Activated CD4-positive, alpha-beta memory T cell treated with anti-CD3 and anti-CD28 coated beads, Interleukin-2, amount 10 ng/mL, durations not matched to agents 7 days and 5 days (primary cell): ENCODE measurements around the gene CDK7. TPM values are rescaled to one million over a fixed set of nuclear protein-coding genes. Genes with fewer than 3 reads are reported as not detected.

ENCODE experiments used
- CTCF ChIA-PET: fragments of 350-600 bp; sonication (Branson Sonifier 250); formaldehyde crosslinking; loops from one replicate; lab custom pipeline; 2021; ENCODE audit warnings: antibody characterized with exemption, inconsistent platforms; lab: Charles Lee
- POLR2A ChIA-PET: fragments of 350-600 bp; sonication (Branson Sonifier 250); formaldehyde crosslinking; loops from one replicate; lab custom pipeline; 2021; ENCODE audit warnings: antibody characterized with exemption; lab: Charles Lee
- DNase-seq: peaks from one replicate; pipeline ENCODE4 v3.0.0-alpha.2; 2020
- H3K27ac Mint-ChIP-seq: one replicate; pipeline ENCODE4 v1.8.0; 2021; ENCODE audit warnings: mild to moderate bottlenecking, mixed read lengths
- H3K27me3 Mint-ChIP-seq: one replicate; pipeline ENCODE4 v1.8.0; 2021; ENCODE audit warnings: mixed read lengths
- H3K36me3 Mint-ChIP-seq: one replicate; pipeline ENCODE4 v1.8.0; 2021; ENCODE audit warnings: low read depth, mixed read lengths
- H3K4me1 Mint-ChIP-seq: one replicate; pipeline ENCODE4 v1.8.0; 2021; ENCODE audit warnings: mixed read lengths
- H3K4me3 Mint-ChIP-seq: one replicate; pipeline ENCODE4 v1.8.0; 2021; ENCODE audit warnings: mild to moderate bottlenecking, mixed read lengths
- H3K9me3 Mint-ChIP-seq: one replicate; pipeline ENCODE4 v1.8.0; 2021; ENCODE audit warnings: mixed read lengths
- total RNA-seq, 2 experiments: library from RNA; stranded (reverse); gene quantifications; one replicate each; pipeline ENCODE4 v1.2.3, GENCODE V29; 2021

Gene CDK7
- total RNA-seq, 2 experiments from 2014 or later: 26.0 to 30.5 TPM

GRCh38 chr5:69276422-69277174, 41.9 kb downstream of the CDK7 start:
- DNase-seq: no peak
- Mint-ChIP-seq H3K4me1 (peaks cover 7% of the 10 kb centered on the region), H3K36me3 (peaks cover 45% of the 10 kb centered on the region), H3K27ac (no peak overlapping the region), H3K9me3 (no peaks in the 10 kb centered on the region), H3K4me3 (no peak overlapping the region), H3K27me3 (no peaks in the 10 kb centered on the region)
- POLR2A ChIA-PET: interaction anchor here (0.6 kb wide), 1 partner anchor 61 kb away, joined by 3 read pairs; no protein-coding TSS in a partner anchor
- CTCF ChIA-PET: interaction anchor here (0.5 kb wide), 1 partner anchor 94 kb away, joined by 3 read pairs; no protein-coding TSS in a partner anchor

- CTCF ChIA-PET: interaction anchor here (1.1 kb wide), 1 partner anchor 7 kb away, joined by 3 read pairs; no protein-coding TSS in a partner anchor
- DNase-seq: no peak
- Mint-ChIP-seq H3K36me3 (peaks cover 44% of the 10 kb centered on the region), H3K27me3 (no peaks in the 10 kb centered on the region), H3K4me3 (no peak overlapping the region), H3K9me3 (no peaks in the 10 kb centered on the region), H3K4me1 (no peaks in the 10 kb centered on the region), H3K27ac (no peak overlapping the region)
- POLR2A ChIA-PET: interaction anchor here (1.7 kb wide), 1 partner anchor 186 kb away, joined by 4 read pairs; the partner anchor contains the start of gene SLC30A5
Measured at GRCh38 chr5:69279517-69279916, 44.8 kb downstream of the CDK7 start.

GRCh38 chr5:69281114-69281513, 46.4 kb downstream of the CDK7 start:
- Mint-ChIP-seq H3K27ac (no peak overlapping the region), H3K4me3 (no peak overlapping the region), H3K36me3 (peaks cover 45% of the 10 kb centered on the region), H3K4me1 (no peaks in the 10 kb centered on the region), H3K9me3 (no peaks in the 10 kb centered on the region), H3K27me3 (no peaks in the 10 kb centered on the region)
- POLR2A ChIA-PET: no interaction called here
- CTCF ChIA-PET: no interaction called here
- DNase-seq: no peak

GRCh38 chr5:69284203-69284602, 49.5 kb downstream of the CDK7 start:
- Mint-ChIP-seq H3K9me3 (no peaks in the 10 kb centered on the region), H3K36me3 (peaks cover 32% of the 10 kb centered on the region), H3K4me3 (no peak overlapping the region), H3K4me1 (no peaks in the 10 kb centered on the region), H3K27me3 (no peaks in the 10 kb centered on the region), H3K27ac (no peak overlapping the region)
- DNase-seq: no peak
- POLR2A ChIA-PET: no interaction called here
- CTCF ChIA-PET: interaction anchor here (0.8 kb wide), 1 partner anchor 77 kb away, joined by 3 read pairs; no protein-coding TSS in a partner anchor

GRCh38 chr5:69285448-69286116, 50.9 kb downstream of the CDK7 start:
- Mint-ChIP-seq H3K4me1 (no peaks in the 10 kb centered on the region), H3K36me3 (peaks cover 21% of the 10 kb centered on the region), H3K27me3 (no peaks in the 10 kb centered on the region), H3K9me3 (no peaks in the 10 kb centered on the region), H3K27ac (no peak overlapping the region), H3K4me3 (no peak overlapping the region)
- no peak for DNase-seq
- CTCF ChIA-PET: interaction anchor here (0.9 kb wide), 1 partner anchor 12 kb away, joined by 3 read pairs; no protein-coding TSS in a partner anchor
- POLR2A ChIA-PET: no interaction called here

GRCh38 chr5:69288069-69288468, 53.4 kb downstream of the CDK7 start:
- no peaks in the 10 kb centered on the region for H3K4me1 Mint-ChIP-seq
- DNase-seq: no peak
- H3K27me3 Mint-ChIP-seq: no peaks in the 10 kb centered on the region
- ChIA-PET POLR2A (no interaction called here), CTCF (interaction anchor here (0.5 to 1.4 kb wide), 3 partner anchors 46 to 203 kb away, joined by 3 read pairs; no protein-coding TSS in a partner anchor)
- peaks cover 8% of the 10 kb centered on the region for H3K36me3 Mint-ChIP-seq
- no peak overlapping the region for H3K27ac Mint-ChIP-seq
- H3K9me3 Mint-ChIP-seq: no peaks in the 10 kb centered on the region
- no peak overlapping the region for H3K4me3 Mint-ChIP-seq

- no peaks in the 10 kb centered on the region for H3K9me3 Mint-ChIP-seq
- CTCF ChIA-PET: interaction anchor here (0.5 to 1.6 kb wide), 3 partner anchors 46 to 195 kb away, joined by 3 to 6 read pairs (median 3); partner anchors contain the start of gene SLC30A5
- no peak for DNase-seq
Measured at GRCh38 chr5:69288688-69289087, 54.0 kb downstream of the CDK7 start.

GRCh38 chr5:69292306-69292705, 57.6 kb downstream of the CDK7 start:
- Mint-ChIP-seq H3K4me3 (no peak overlapping the region), H3K9me3 (no peaks in the 10 kb centered on the region), H3K27ac (no peak overlapping the region), H3K4me1 (peaks cover 7% of the 10 kb centered on the region), H3K27me3 (no peaks in the 10 kb centered on the region), H3K36me3 (peaks cover 9% of the 10 kb centered on the region)
- no peak for DNase-seq
- CTCF ChIA-PET: no interaction called here
- POLR2A ChIA-PET: no interaction called here

More at GRCh38 chr5:69288688-69289087, 54.0 kb downstream of the CDK7 start:
- Mint-ChIP-seq H3K27me3 (no peaks in the 10 kb centered on the region), H3K4me3 (no peak overlapping the region), H3K4me1 (no peaks in the 10 kb centered on the region), H3K36me3 (peaks cover 8% of the 10 kb centered on the region), H3K27ac (no peak overlapping the region)
- POLR2A ChIA-PET: interaction anchor here (1.3 kb wide), 1 partner anchor 29 kb away, joined by 3 read pairs; no protein-coding TSS in a partner anchor

GRCh38 chr5:69293882-69294281, 59.2 kb downstream of the CDK7 start:
- CTCF ChIA-PET: no interaction called here
- POLR2A ChIA-PET: no interaction called here
- Mint-ChIP-seq H3K4me1 (peaks cover 7% of the 10 kb centered on the region), H3K36me3 (peaks cover 12% of the 10 kb centered on the region), H3K27me3 (no peaks in the 10 kb centered on the region), H3K9me3 (no peaks in the 10 kb centered on the region), H3K27ac (no peak overlapping the region), H3K4me3 (no peak overlapping the region)
- no peak for DNase-seq

- Mint-ChIP-seq H3K4me1 (peaks cover 7% of the 10 kb centered on the region), H3K36me3 (peaks cover 20% of the 10 kb centered on the region), H3K9me3 (no peaks in the 10 kb centered on the region), H3K4me3 (no peak overlapping the region), H3K27me3 (no peaks in the 10 kb centered on the region), H3K27ac (no peak overlapping the region)
- DNase-seq: no peak
- ChIA-PET CTCF (interaction anchor here (0.6 to 1.4 kb wide), 2 partner anchors 98 to 174 kb away, joined by 3 to 4 read pairs; no protein-coding TSS in a partner anchor), POLR2A (interaction anchor here (1.2 kb wide), 1 partner anchor 39 kb away, joined by 3 read pairs; no protein-coding TSS in a partner anchor)
Measured at GRCh38 chr5:69295088-69295754, 60.5 kb downstream of the CDK7 start.

- ChIA-PET CTCF (interaction anchor here (0.7 kb wide), 1 partner anchor 511 kb away, joined by 3 read pairs; no protein-coding TSS in a partner anchor), POLR2A (no interaction called here)
- no peak overlapping the region for H3K4me3 Mint-ChIP-seq
- no peak overlapping the region for H3K27ac Mint-ChIP-seq
- peaks cover 7% of the 10 kb centered on the region for H3K4me1 Mint-ChIP-seq
- no peak for DNase-seq
- H3K9me3 Mint-ChIP-seq: no peaks in the 10 kb centered on the region
- peaks cover 29% of the 10 kb centered on the region for H3K36me3 Mint-ChIP-seq
- no peaks in the 10 kb centered on the region for H3K27me3 Mint-ChIP-seq
Measured at GRCh38 chr5:69299625-69300024, 64.9 kb downstream of the CDK7 start.

- DNase-seq: no peak
- Mint-ChIP-seq H3K27me3 (no peaks in the 10 kb centered on the region), H3K9me3 (no peaks in the 10 kb centered on the region), H3K27ac (no peak overlapping the region), H3K4me3 (no peak overlapping the region), H3K36me3 (peaks cover 27% of the 10 kb centered on the region), H3K4me1 (no peaks in the 10 kb centered on the region)
- POLR2A ChIA-PET: no interaction called here
- CTCF ChIA-PET: no interaction called here
Measured at GRCh38 chr5:69300537-69301203, 66.0 kb downstream of the CDK7 start.
